Caco-2 (cell line): ENCODE measurements around the gene TNRC18. TPM values are rescaled to one million over a fixed set of nuclear protein-coding genes. Genes with fewer than 3 reads are reported as not detected.

ENCODE experiments used
- BruUV-seq: library from RNA; stranded (reverse); fragments of 400-500 nt; replicated peaks from 2 replicates; lab custom pipeline; 2021; lab: Mats Ljungman, UMichigan
- CTCF ChIA-PET: fragments of 300-600 bp; sonication (Branson Sonifier 250); formaldehyde crosslinking; loops from one replicate; lab custom pipeline; 2022; ENCODE audit warnings: antibody characterized with exemption; lab: Charles Lee
- POLR2A ChIA-PET: fragments of 300-600 bp; sonication (Branson Sonifier 250); formaldehyde crosslinking; loops from one replicate; lab custom pipeline; 2022; ENCODE audit warnings: antibody characterized with exemption; lab: Charles Lee
- DNase-seq, 2 experiments: peaks; one replicate each; pipeline versions ENCODE4 v3.0.0 to v3.0.0-alpha.2; 2020 to 2022
- H3K27me3 ChIP-seq: replicated peaks from 2 replicates; pipeline ENCODE4 v1.6.0; 2011; ENCODE audit warnings: low read length; ENCODE audit not compliant: control insufficient read depth, insufficient read depth
- H3K36me3 ChIP-seq: 2 replicates; pipeline ENCODE4 v1.5.1; 2011; ENCODE audit warnings: low read length; ENCODE audit not compliant: control insufficient read depth, insufficient read depth
- H3K4me1 ChIP-seq: fragments of 250-450 bp; sonication (Bioruptor Pico); 2 replicates; pipeline ENCODE4 v1.5.1; 2020; ENCODE audit warnings: mild to moderate bottlenecking
- H3K4me3 ChIP-seq: 2 replicates; pipeline ENCODE4 v1.5.1; 2011; ENCODE audit warnings: low read depth, mild to moderate bottlenecking, control low read depth, low read length
- H3K9me3 ChIP-seq: fragments of 250-450 bp; sonication (Bioruptor Pico); 2 replicates; pipeline ENCODE4 v1.5.1; 2020; ENCODE audit warnings: mild to moderate bottlenecking, moderate library complexity
- H3K27ac Mint-ChIP-seq: one replicate; pipeline ENCODE4 v1.8.0; 2022; ENCODE audit warnings: mixed read lengths; ENCODE audit not compliant: unreplicated experiment
- H3K27me3 Mint-ChIP-seq: one replicate; pipeline ENCODE4 v1.8.0; 2022; ENCODE audit warnings: mixed read lengths; ENCODE audit not compliant: insufficient read depth, unreplicated experiment
- H3K36me3 Mint-ChIP-seq: one replicate; pipeline ENCODE4 v1.8.0; 2022; ENCODE audit warnings: mild to moderate bottlenecking, mixed read lengths; ENCODE audit not compliant: insufficient read depth, unreplicated experiment
- H3K4me1 Mint-ChIP-seq: one replicate; pipeline ENCODE4 v1.8.0; 2022; ENCODE audit warnings: low read depth, mixed read lengths; ENCODE audit not compliant: unreplicated experiment
- H3K4me3 Mint-ChIP-seq: one replicate; pipeline ENCODE4 v1.8.0; 2022; ENCODE audit warnings: mild to moderate bottlenecking, moderate library complexity, mixed read lengths; ENCODE audit not compliant: unreplicated experiment
- H3K9me3 Mint-ChIP-seq: one replicate; pipeline ENCODE4 v1.8.0; 2022; ENCODE audit warnings: mixed read lengths; ENCODE audit not compliant: unreplicated experiment
- CTCF ChIP-seq, 2 experiments: fragments of 200-600 bp in 1 of 2; IDR thresholded peaks; 1 replicate in 1 of 2; 2 replicates in 1 of 2; pipeline versions ENCODE4 v1.5.1 to v1.8.0; 2011 to 2022; ENCODE audit warnings: antibody characterized with exemption in 1 of 2, control low read depth in 1 of 2, inconsistent platforms in 1 of 2, low read depth in 1 of 2, low read length in 1 of 2, mild to moderate bottlenecking in 1 of 2, moderate library complexity in 1 of 2; ENCODE audit not compliant: insufficient read depth in 1 of 2, severe bottlenecking in 1 of 2, unreplicated experiment in 1 of 2
- intact Hi-C: fragments of 100-400 bp; cut with micrococcal nuclease; formaldehyde crosslinking; loops from one replicate; pipeline ENCODE4 v1.10.0; 2022; ENCODE audit not compliant: unreplicated experiment
- total RNA-seq: library from RNA; stranded (reverse); gene quantifications from 2 replicates; pipeline ENCODE4 v1.2.3, GENCODE V29; 2022

The TNRC18 gene
- total RNA-seq, 1 experiment from 2014 or later, result 75.6 TPM

- no peak overlapping the region for H3K4me3 Mint-ChIP-seq
- no peaks in the 10 kb centered on the region for H3K27me3 Mint-ChIP-seq
- ChIA-PET POLR2A (no interaction called here), CTCF (no interaction called here)
- no peak overlapping the region for H3K4me3 ChIP-seq
- TF ChIP-seq CTCF (IDR thresholded peaks at IDR 0.05; ENCODE audit: insufficient read depth in 1 of 2, low read depth in 1 of 2, low read length in 1 of 2, severe bottlenecking in 1 of 2, unreplicated experiment in 1 of 2), result no peak
- peaks cover 6% of the 10 kb centered on the region for H3K9me3 Mint-ChIP-seq
- peaks cover 99% of the 10 kb centered on the region for H3K36me3 Mint-ChIP-seq
- H3K27me3 ChIP-seq, result no peaks in the 10 kb centered on the region
- H3K4me1 ChIP-seq, result no peaks in the 10 kb centered on the region
- H3K9me3 ChIP-seq, result no peaks in the 10 kb centered on the region
- BruUV-seq, result no TSS peak
- H3K36me3 ChIP-seq, result no peaks in the 10 kb centered on the region
- no peak overlapping the region for H3K27ac Mint-ChIP-seq
- intact Hi-C loops, result no loop called here
- H3K4me1 Mint-ChIP-seq, result no peaks in the 10 kb centered on the region
- DNase-seq, result no peak
These were observed 83.7 kb downstream of the TNRC18 start for GRCh38 chr7:5339955-5340354.

- Histone ChIP-seq H3K27me3 (no peaks in the 10 kb centered on the region), H3K4me1 (no peaks in the 10 kb centered on the region), H3K9me3 (no peaks in the 10 kb centered on the region), H3K36me3 (no peaks in the 10 kb centered on the region), H3K4me3 (no peak overlapping the region)
- CTCF ChIA-PET, result no interaction called here
- Mint-ChIP-seq H3K27me3 (no peaks in the 10 kb centered on the region), H3K4me1 (no peaks in the 10 kb centered on the region), H3K9me3 (peaks cover 6% of the 10 kb centered on the region), H3K27ac (no peak overlapping the region), H3K36me3 (peaks cover 90% of the 10 kb centered on the region), H3K4me3 (no peak overlapping the region)
- no TSS peak for BruUV-seq
- intact Hi-C loops, result no loop called here
- no peak for DNase-seq
- no peak for TF ChIP-seq CTCF (IDR thresholded peaks at IDR 0.05; ENCODE audit: insufficient read depth in 1 of 2, low read depth in 1 of 2, low read length in 1 of 2, severe bottlenecking in 1 of 2, unreplicated experiment in 1 of 2)
- POLR2A ChIA-PET, result no interaction called here
These were observed 86.6 kb downstream of the TNRC18 start for GRCh38 chr7:5337047-5337446.

- no peak for DNase-seq
- ChIA-PET POLR2A (no interaction called here), CTCF (no interaction called here)
- no peaks in the 10 kb centered on the region; the same call in 1 of the 2 replicates for H3K36me3 ChIP-seq
- no peaks in the 10 kb centered on the region for H3K4me1 ChIP-seq
- no peaks in the 10 kb centered on the region for H3K27me3 Mint-ChIP-seq
- no TSS peak for BruUV-seq
- no peaks in the 10 kb centered on the region for H3K4me1 Mint-ChIP-seq
- H3K9me3 Mint-ChIP-seq, result peaks cover 6% of the 10 kb centered on the region
- H3K36me3 Mint-ChIP-seq, result peaks cover 85% of the 10 kb centered on the region
- TF ChIP-seq CTCF (IDR thresholded peaks at IDR 0.05; ENCODE audit: insufficient read depth in 1 of 2, low read depth in 1 of 2, low read length in 1 of 2, severe bottlenecking in 1 of 2, unreplicated experiment in 1 of 2), result no peak
- no peaks in the 10 kb centered on the region for H3K27me3 ChIP-seq
- no peaks in the 10 kb centered on the region for H3K9me3 ChIP-seq
- H3K4me3 ChIP-seq, result no peak overlapping the region
- intact Hi-C loops, result no loop called here
- H3K27ac Mint-ChIP-seq, result peak overlapping the region; percentile 63
- H3K4me3 Mint-ChIP-seq, result no peak overlapping the region
These were observed 89.0 kb downstream of the TNRC18 start for GRCh38 chr7:5334671-5335070.
